Left renal pelvis (tissue), 4 donors: ENCODE measurements around the gene IL23R. TPM values are rescaled to one million over a fixed set of nuclear protein-coding genes. Genes with fewer than 3 reads are reported as not detected.

Experiments
- DNase-seq, 4 donors: peaks; one replicate each; pipeline ENCODE4 v3.0.0-alpha.2; 2013; ENCODE audit warnings: low read depth in 4 of 4, low spot score in 3 of 4
- polyA plus RNA-seq, 4 donors: library from polyadenylated mRNA; unstranded; fragments of 120-200 nt; gene quantifications; one replicate each; pipeline ENCODE4 v1.2.1, GENCODE V29; 2013; ENCODE audit not compliant: insufficient read length in 4 of 4

Gene IL23R
- polyA plus RNA-seq, 4 donors = 0.09 TPM; not detected in 3

GRCh38 chr1:67228791-67229190 is 62.5 kb downstream of the IL23R start:
- no peak for DNase-seq

GRCh38 chr1:67230539-67230938 is 64.3 kb downstream of the IL23R start:
- DNase-seq = no peak

- no peak for DNase-seq
Observed at GRCh38 chr1:67236277-67236676, 70.0 kb downstream of the IL23R start.

- no peak for DNase-seq
Observed at GRCh38 chr1:67239738-67240137, 73.5 kb downstream of the IL23R start.

GRCh38 chr1:67241200-67241746 is 75.0 kb downstream of the IL23R start:
- DNase-seq = no peak

GRCh38 chr1:67242016-67242415 is 75.8 kb downstream of the IL23R start:
- no peak for DNase-seq

GRCh38 chr1:67250051-67250653 is 83.9 kb downstream of the IL23R start:
- DNase-seq = no peak

GRCh38 chr1:67256291-67257172 is 90.3 kb downstream of the IL23R start:
- no peak for DNase-seq

GRCh38 chr1:67257173-67257535 is 90.9 kb downstream of the IL23R start:
- no peak for DNase-seq

GRCh38 chr1:67261680-67262079 is 95.4 kb downstream of the IL23R start:
- no peak for DNase-seq

- DNase-seq = no peak
Observed at GRCh38 chr1:67262735-67263134, 96.5 kb downstream of the IL23R start.

GRCh38 chr1:67264152-67264551 is 97.9 kb downstream of the IL23R start:
- no peak for DNase-seq

GRCh38 chr1:67264899-67265298 is 98.6 kb downstream of the IL23R start:
- DNase-seq = no peak

GRCh38 chr1:67269061-67269460 is 102.8 kb downstream of the IL23R start:
- no peak for DNase-seq

- DNase-seq = no peak
Observed at GRCh38 chr1:67270541-67270940, 104.3 kb downstream of the IL23R start.

GRCh38 chr1:67273591-67273990 is 107.3 kb downstream of the IL23R start:
- no peak for DNase-seq

GRCh38 chr1:67274623-67275325 is 108.5 kb downstream of the IL23R start:
- no peak for DNase-seq

- DNase-seq = no peak
Observed at GRCh38 chr1:67280696-67281095, 114.4 kb downstream of the IL23R start.

GRCh38 chr1:67281244-67281643 is 115.0 kb downstream of the IL23R start:
- DNase-seq = no peak

- DNase-seq = no peak
Observed at GRCh38 chr1:67285780-67286488, 119.7 kb downstream of the IL23R start.

- no peak for DNase-seq
Observed at GRCh38 chr1:67290236-67290635, 124.0 kb downstream of the IL23R start.
